ENCODE results near the gene HSP90B1.

Gene HSP90B1

DNA sequence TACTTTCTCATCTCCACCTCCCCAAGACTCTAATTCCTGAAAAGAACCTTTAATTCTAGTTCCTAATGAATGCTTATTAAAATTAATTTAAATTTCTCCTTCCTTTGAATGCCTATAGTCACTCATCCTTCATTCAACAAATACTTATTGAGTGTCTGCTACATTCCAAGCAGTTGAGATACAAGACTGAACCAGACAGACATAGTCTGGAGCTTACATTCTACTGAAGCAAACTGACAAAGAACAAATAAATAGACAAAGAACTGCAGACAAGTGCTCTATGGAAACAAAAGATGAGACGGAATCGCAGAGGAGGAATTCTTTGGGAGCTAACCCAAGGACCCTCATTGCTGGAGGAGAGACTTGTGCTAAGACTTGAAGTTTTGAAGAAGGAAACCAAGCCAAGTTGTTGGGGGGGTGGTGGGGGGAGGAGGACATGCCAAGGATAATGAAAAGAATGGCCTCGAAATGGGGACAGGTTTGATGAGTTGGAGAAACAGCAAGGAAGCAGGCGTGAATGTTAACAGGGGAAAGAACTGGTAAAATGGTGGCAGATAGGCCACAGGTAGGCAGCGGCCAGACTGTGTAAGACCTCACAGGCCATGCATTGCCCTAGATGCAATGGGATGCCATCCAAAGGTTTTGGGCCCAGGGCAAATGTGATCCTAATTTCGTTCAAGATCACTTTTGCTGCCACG, 25.8 kb downstream of the HSP90B1 start:
- TF ChIP-seq, protein P1, sequence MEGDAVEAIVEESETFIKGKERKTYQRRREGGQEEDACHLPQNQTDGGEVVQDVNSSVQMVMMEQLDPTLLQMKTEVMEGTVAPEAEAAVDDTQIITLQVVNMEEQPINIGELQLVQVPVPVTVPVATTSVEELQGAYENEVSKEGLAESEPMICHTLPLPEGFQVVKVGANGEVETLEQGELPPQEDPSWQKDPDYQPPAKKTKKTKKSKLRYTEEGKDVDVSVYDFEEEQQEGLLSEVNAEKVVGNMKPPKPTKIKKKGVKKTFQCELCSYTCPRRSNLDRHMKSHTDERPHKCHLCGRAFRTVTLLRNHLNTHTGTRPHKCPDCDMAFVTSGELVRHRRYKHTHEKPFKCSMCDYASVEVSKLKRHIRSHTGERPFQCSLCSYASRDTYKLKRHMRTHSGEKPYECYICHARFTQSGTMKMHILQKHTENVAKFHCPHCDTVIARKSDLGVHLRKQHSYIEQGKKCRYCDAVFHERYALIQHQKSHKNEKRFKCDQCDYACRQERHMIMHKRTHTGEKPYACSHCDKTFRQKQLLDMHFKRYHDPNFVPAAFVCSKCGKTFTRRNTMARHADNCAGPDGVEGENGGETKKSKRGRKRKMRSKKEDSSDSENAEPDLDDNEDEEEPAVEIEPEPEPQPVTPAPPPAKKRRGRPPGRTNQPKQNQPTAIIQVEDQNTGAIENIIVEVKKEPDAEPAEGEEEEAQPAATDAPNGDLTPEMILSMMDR (IDR thresholded peaks at IDR 0.05; ENCODE audit: low read depth, low read length, missing control alignments) = no peak
- no peak for DNase-seq (ENCODE audit: low read depth)
- in situ Hi-C loops (cut with HindIII; ENCODE audit: low sequenced_read_pairs) = no loop called here
- peak overlapping the region; percentile 90 for H3K4me3 ChIP-seq (ENCODE audit: low read depth, low read length)

DNA sequence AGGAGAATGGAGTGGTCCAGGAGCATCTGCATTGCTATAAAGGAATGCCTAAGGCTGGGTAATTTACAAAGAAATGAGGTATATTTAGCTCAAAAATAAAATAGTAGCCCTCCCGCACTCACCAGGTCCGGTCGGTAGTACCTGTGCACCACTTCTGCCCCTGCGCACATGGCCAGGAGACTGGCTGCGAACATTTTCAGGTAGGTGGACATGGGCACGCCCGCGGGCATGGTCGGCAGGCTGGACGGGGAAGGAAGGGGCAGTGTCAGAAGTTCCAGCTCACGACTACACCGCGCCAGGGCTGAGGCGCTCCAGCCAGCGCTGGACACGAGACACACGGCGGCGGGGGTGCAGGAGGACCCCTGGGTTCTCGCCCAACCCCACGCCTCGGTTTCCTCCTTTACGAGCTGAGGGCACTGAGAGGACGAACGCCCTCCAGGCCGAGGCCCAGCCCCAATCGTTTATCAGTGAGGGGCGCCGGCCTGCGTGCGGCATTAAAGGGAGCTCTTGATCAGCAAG, 26.4 kb downstream of the HSP90B1 start:
- TF ChIP-seq, protein P1 (IDR thresholded peaks at IDR 0.05; ENCODE audit: low read depth, low read length, missing control alignments) = no peak
- in situ Hi-C loops (cut with HindIII; ENCODE audit: low sequenced_read_pairs) = no loop called here
- DNase-seq (ENCODE audit: low read depth) = no peak
- peak overlapping the region; percentile 90 for H3K4me3 ChIP-seq (ENCODE audit: low read depth, low read length)

DNA sequence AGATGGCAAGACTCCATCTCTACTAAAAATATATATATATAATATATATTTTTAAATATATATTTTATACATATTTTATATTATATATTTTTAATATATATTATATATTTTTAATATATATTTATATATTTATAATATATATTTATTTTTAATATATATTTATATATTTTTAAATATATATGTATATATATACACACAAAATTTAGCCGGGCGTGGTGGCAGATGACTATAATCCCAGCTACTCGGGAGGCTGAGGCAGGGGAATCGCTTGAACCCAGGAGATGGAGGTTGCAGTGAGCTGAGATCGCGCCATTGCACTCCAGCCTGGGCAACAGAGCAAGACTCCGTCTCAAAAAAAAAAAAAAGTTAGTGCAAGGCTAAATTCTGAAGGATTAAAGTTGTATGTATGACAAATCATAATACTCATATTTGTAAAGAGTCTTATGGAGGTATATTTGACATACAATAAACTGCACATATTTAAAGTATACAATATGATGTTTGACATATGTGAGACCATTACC, 27.7 kb downstream of the HSP90B1 start:
- no peak for DNase-seq (ENCODE audit: low read depth)
- in situ Hi-C loops (cut with HindIII; ENCODE audit: low sequenced_read_pairs) = no loop called here
- no peak overlapping the region for H3K4me3 ChIP-seq (ENCODE audit: low read depth, low read length)
- TF ChIP-seq, protein P1 (IDR thresholded peaks at IDR 0.05; ENCODE audit: low read depth, low read length, missing control alignments) = no peak

DNA sequence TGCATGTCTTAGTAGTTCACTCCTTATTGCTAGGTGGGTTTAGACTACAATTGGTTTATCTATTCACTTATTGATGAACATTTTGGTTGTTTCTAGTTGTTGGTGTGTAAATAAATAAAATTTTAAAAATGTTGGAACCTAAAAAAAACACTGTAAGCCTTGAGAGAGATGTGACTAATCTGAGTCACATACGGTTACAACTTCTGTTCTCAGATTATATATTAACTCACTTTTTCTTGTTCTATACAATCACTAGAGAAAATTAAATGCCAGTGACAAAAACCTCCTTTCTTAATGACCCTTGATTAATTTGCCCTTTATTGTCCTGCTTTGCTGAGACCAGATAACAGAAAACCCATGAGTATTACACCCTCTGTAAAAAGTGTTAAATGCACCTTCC, 28.4 kb downstream of the HSP90B1 start:
- no peak overlapping the region for H3K4me3 ChIP-seq (ENCODE audit: low read depth, low read length)
- TF ChIP-seq, protein P1 (IDR thresholded peaks at IDR 0.05; ENCODE audit: low read depth, low read length, missing control alignments) = no peak
- DNase-seq (ENCODE audit: low read depth) = no peak
- in situ Hi-C loops (cut with HindIII; ENCODE audit: low sequenced_read_pairs) = no loop called here

DNA sequence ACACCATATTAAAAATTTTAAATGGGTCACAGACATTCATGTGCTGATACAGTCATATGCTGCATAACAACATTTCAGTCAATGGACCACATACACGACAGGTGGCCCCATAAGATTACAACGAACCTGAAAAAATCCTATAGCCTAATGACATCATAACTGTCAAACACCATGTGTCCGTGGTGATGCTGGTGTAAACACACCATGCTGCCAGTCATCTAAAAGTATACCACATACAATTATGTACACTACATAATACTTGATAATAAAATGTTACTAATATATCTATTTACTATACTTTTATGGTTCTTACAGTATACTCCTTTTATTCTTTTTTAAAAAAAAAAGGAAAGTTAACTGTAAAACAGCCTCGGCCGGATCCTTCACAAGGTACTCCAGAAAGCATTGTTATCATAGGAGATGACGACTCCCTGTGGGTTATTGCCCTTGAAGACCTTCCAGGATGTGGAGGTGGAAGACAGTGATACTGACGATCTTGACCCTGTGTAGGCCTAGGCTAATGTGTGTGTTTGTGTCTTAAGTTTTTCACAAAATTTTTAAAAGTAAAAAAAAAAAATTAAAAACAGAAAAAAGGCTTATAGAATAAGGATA, 30.5 kb downstream of the HSP90B1 start:
- in situ Hi-C loops (cut with HindIII; ENCODE audit: low sequenced_read_pairs) = no loop called here
- DNase-seq (ENCODE audit: low read depth) = no peak

DNA sequence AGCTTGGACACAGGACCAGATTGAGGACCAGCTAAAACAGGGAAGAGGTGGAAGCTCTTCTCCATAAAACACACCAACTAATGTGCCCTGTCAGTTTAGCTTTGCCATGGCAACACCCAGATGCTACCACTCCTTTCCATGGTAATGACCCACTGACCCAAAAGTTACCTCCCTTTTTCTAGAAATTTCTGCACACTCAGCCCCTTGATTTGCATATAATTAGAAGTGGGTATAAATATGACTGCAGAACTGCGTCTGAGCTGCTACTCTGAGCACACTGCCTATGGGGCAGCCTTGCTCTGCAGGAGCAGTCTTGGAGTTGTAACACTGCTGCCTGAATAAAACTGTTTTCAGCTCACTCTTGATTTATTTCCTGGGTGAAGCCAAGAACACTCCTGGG, 32.3 kb downstream of the HSP90B1 start:
- in situ Hi-C loops (cut with HindIII; ENCODE audit: low sequenced_read_pairs) = no loop called here
- TF ChIP-seq, protein P1 (IDR thresholded peaks at IDR 0.05; ENCODE audit: low read depth, low read length, missing control alignments) = no peak

More for the DNA sequence above, 30.5 kb downstream of the HSP90B1 start:
- H3K4me3 ChIP-seq (ENCODE audit: low read depth, low read length) = no peak overlapping the region
- TF ChIP-seq, protein P1 (IDR thresholded peaks at IDR 0.05; ENCODE audit: low read depth, low read length, missing control alignments) = no peak

More for the DNA sequence above, 32.3 kb downstream of the HSP90B1 start:
- no peak overlapping the region for H3K4me3 ChIP-seq (ENCODE audit: low read depth, low read length)
- no peak for DNase-seq (ENCODE audit: low read depth)

Data from astrocyte of the cerebellum (primary cell).